Naive thymus-derived CD8-positive, alpha-beta T cell (primary cell): ENCODE results near the gene HRH3. TPM values are rescaled to one million over a fixed set of nuclear protein-coding genes. Genes with fewer than 3 reads are reported as not detected.

Experiments
- ATAC-seq, 2 donors: fragments of 150-1000 bp; cut with Tn5 transposase in 1 of 2; sonication (Bioruptor Pico), chemical (Tn5 transposase) in 1 of 2; 1 replicate in 1 of 2; 2 replicates in 1 of 2; pipeline ENCODE4 v1.10.0; 2021; ENCODE audit warnings: mild to moderate bottlenecking in 2 of 2, moderate library complexity in 2 of 2
- POLR2A ChIA-PET: fragments of 350-600 bp; sonication (Branson Sonifier 250); formaldehyde crosslinking; loops from one replicate; lab custom pipeline; 2021; ENCODE audit warnings: antibody characterized with exemption; lab: Charles Lee
- DNase-seq, 10 donors: peaks; one replicate each; pipeline versions ENCODE4 v3.0.0 to v3.0.0-alpha.2; 2020 to 2022
- H3K27ac Mint-ChIP-seq, 10 donors: one replicate each; pipeline ENCODE4 v1.8.0; 2020 to 2022; ENCODE audit warnings: mild to moderate bottlenecking in 10 of 10, mixed read lengths in 10 of 10, moderate library complexity in 4 of 10, inconsistent platforms in 1 of 10
- H3K27me3 Mint-ChIP-seq, 5 donors: one replicate each; pipeline ENCODE4 v1.8.0; 2021 to 2022; ENCODE audit warnings: mixed read lengths in 5 of 5
- H3K36me3 Mint-ChIP-seq, 3 donors: one replicate each; pipeline ENCODE4 v1.8.0; 2020 to 2022; ENCODE audit warnings: mixed read lengths in 3 of 3, mild to moderate bottlenecking in 2 of 3, inconsistent platforms in 1 of 3
- H3K4me1 Mint-ChIP-seq, 4 donors: one replicate each; pipeline ENCODE4 v1.8.0; 2021 to 2022; ENCODE audit warnings: mixed read lengths in 4 of 4
- H3K4me3 Mint-ChIP-seq, 10 donors: one replicate each; pipeline ENCODE4 v1.8.0; 2020 to 2022; ENCODE audit warnings: mild to moderate bottlenecking in 10 of 10, mixed read lengths in 10 of 10, moderate library complexity in 6 of 10, inconsistent platforms in 1 of 10
- H3K9me3 Mint-ChIP-seq, 9 donors: one replicate each; pipeline ENCODE4 v1.8.0; 2020 to 2022; ENCODE audit warnings: mixed read lengths in 9 of 9, mild to moderate bottlenecking in 3 of 9, inconsistent platforms in 1 of 9, moderate library complexity in 1 of 9
- polyA plus RNA-seq, 3 donors: library from polyadenylated mRNA; unstranded; fragments of 300-500 nt; fragmentation: Illumina TruSeq; gene quantifications; one replicate each; pipeline ENCODE4 v1.2.3, GENCODE V29; 2021
- total RNA-seq, 8 experiments: library from RNA in 2 of 8; stranded (reverse) in 2 of 8; gene quantifications; one replicate each; pipeline ENCODE4 v1.2.3 and lab custom pipeline; 2021 to 2026

HRH3 gene
- not detected for total RNA-seq
- not detected for polyA plus RNA-seq
- total RNA-seq (lab: John Stamatoyannopoulos, UW), result 0 reads per million in 6 experiments

DNA sequence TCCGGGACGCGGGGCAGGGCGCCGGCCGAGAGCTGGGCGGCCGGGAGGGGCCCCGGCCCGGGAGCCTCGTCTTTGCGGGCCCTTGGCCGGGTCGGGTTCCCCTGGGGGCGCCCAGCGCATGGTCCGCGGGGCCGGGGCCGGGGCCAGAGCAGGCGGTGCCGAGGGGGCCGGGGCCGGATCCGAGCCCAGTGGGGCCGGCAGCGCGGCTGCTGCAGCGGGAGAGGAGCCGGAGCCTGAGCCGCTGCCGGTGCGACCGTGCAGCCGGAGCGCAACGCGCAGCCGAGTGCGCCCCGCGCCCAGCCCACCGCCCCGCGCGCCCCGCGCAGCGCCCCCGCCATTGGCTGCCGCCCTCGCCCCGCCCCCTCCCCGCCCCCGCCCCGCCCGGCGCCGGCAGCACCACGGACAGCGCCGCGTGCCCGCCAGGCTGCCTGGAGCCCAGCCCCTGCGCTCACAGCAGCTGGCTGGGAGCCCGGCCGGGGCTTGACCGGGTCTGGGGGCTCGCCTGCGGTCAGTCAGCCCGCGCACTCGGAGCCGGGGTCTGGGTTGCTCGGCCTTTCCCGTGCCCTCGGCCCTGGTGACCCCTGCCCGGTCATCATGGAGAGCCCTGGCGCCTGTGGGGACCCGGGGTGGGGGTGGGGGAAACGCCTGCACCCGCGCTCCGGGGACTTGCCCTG, at the start of gene HRH3:
TSS of gene HRH3 (minus strand) at position 287 of the 674 bp plus-strand sequence. CDS start 308 bp downstream, outside the sequence.
- H3K4me3 Mint-ChIP-seq, result peak within 1 kb of the TSS; percentile 31 to 75 (median 59)
- POLR2A ChIA-PET, result no interaction called here
- peak in 8 of 10 donors; percentile 17 to 63 (median 44) for DNase-seq
- peaks cover 6 to 71% (median 39%) of the 10 kb centered on the region in 5 donors for H3K27me3 Mint-ChIP-seq
- peak within 1 kb of the TSS in 1 of 10 donors; percentile 81 for H3K27ac Mint-ChIP-seq
- peaks cover 3 to 8% (median 4%) of the 10 kb centered on the region in 4 donors for H3K4me1 Mint-ChIP-seq
- H3K9me3 Mint-ChIP-seq, result no peaks in the 10 kb centered on the region
- ATAC-seq, result peak; percentile 82 to 88
- H3K36me3 Mint-ChIP-seq, result peaks cover 0 to 2% (median 0%) of the 10 kb centered on the region in 3 donors

DNA sequence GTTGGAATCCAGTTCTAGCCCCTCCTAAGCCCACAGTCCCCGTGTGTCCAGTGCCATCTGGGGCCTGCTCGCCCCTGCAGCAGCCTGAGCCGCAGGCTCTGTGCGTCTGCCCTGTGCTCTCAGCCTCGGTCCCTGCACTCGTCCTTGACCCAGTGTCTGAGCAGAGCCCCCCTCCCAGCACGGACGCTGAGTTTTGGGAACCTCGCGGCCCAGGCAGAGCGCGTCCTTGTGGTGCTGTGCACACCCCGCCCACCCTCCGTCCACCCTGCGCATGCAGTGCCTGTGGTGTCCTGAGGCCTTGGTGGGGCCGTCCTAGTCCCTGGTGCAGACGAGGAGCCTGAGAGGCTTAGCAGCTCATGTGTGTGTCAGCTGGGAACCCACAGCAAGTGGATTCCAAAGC, 49.8 kb upstream of the HRH3 start:
- no peak for ATAC-seq
- H3K27ac Mint-ChIP-seq, result peak overlapping the region in 2 of 10 donors; percentile 59 to 72
- no peaks in the 10 kb centered on the region for H3K27me3 Mint-ChIP-seq
- no peak for DNase-seq
- POLR2A ChIA-PET, result no interaction called here
- peaks cover 0 to 8% (median 2%) of the 10 kb centered on the region in 4 donors for H3K4me1 Mint-ChIP-seq
- H3K36me3 Mint-ChIP-seq, result peaks cover 0 to 58% (median 18%) of the 10 kb centered on the region in 3 donors
- no peak overlapping the region for H3K4me3 Mint-ChIP-seq
- no peaks in the 10 kb centered on the region for H3K9me3 Mint-ChIP-seq

DNA sequence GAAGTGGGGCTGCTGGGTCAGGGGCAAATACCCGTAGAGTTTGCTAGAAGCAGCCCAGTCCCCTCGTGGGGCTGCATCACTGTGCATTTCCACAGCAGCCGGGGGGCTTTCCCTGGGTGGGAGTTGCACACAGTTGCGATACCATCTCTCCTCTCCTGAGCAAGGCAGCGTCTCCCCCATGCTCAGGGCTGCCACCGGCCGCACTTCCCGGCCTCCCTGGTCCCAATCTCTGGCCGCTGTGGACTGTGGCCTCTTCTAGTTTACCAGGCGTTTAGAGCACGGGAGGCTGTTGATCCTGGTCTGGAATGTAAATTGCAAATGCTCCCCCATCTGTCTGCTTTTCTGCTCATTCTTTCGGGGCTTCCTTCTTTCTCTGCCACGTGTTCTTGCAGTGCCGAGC, 49.3 kb upstream of the HRH3 start:
- H3K27me3 Mint-ChIP-seq, result no peaks in the 10 kb centered on the region
- no peak overlapping the region for H3K4me3 Mint-ChIP-seq
- H3K36me3 Mint-ChIP-seq, result peaks cover 0 to 58% (median 21%) of the 10 kb centered on the region in 3 donors
- peak overlapping the region in 3 of 10 donors; percentile 33 to 72 (median 59) for H3K27ac Mint-ChIP-seq
- POLR2A ChIA-PET, result no interaction called here
- H3K9me3 Mint-ChIP-seq, result no peaks in the 10 kb centered on the region
- ATAC-seq (no peak), DNase-seq (no peak)
- peaks cover 0 to 8% (median 2%) of the 10 kb centered on the region in 4 donors for H3K4me1 Mint-ChIP-seq

DNA sequence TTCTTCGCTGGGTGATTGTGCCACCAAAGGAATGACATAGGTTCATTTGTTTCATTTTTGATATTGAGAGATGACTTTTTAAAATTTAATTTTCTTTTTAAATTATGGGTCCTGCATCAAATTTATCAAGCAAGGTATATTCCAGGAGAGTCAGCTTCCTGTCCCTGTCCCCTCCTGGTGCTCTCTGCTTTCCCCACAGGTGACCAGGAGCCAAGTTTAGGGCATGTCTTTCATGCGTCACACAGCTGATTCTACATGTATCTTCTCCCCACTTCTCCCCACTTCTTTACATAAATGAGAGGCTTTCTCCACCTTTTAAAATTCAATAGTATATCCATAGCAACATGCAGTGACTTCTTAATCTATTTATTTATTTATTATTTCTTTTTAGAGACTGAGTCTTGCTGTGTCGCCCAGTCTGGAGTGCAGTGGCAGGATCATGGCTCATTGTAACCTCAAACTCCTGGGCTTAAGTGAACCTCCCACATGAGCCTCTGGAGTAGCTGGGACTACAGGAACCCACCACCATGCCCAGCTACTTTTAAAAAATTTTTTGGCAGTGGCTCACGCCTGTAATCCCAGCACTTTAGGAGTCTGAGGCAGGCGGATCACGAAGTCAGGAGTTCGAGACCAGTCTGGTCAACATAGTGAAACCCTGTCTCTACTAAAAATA, 48.3 kb upstream of the HRH3 start:
- no peak for DNase-seq
- POLR2A ChIA-PET, result no interaction called here
- ATAC-seq, result no peak
- H3K27me3 Mint-ChIP-seq, result no peaks in the 10 kb centered on the region
- peaks cover 0 to 5% (median 2%) of the 10 kb centered on the region in 4 donors for H3K4me1 Mint-ChIP-seq
- H3K9me3 Mint-ChIP-seq, result no peaks in the 10 kb centered on the region
- no peak overlapping the region for H3K4me3 Mint-ChIP-seq
- H3K36me3 Mint-ChIP-seq, result peaks cover 0 to 57% (median 22%) of the 10 kb centered on the region in 3 donors
- H3K27ac Mint-ChIP-seq, result no peak overlapping the region

DNA sequence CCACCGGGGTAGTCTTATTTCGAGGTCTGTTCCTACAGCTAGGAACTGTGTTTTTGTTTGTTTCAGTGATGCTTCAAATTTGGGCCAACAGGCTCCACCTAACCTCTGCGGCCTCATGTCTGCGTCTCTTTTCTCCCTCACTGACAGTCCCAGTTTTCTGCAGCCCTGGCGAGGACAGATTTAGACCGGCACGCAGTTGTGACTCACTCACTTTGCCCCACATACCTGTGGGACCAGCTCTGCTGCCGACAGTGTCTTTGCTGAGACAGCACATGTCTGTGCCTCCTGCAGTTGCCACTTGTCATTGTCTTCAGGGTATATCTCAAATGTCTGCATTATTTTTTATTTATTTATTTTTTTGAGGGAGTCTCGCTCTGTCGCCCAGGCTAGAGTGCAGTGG, 47.5 kb upstream of the HRH3 start:
- Mint-ChIP-seq H3K4me1 (peaks cover 0 to 5% (median 2%) of the 10 kb centered on the region in 4 donors), H3K9me3 (no peaks in the 10 kb centered on the region), H3K27ac (peak overlapping the region in 1 of 10 donors; percentile 13), H3K4me3 (no peak overlapping the region), H3K27me3 (no peaks in the 10 kb centered on the region), H3K36me3 (peaks cover 0 to 56% (median 17%) of the 10 kb centered on the region in 3 donors)
- ATAC-seq (no peak), DNase-seq (no peak)
- POLR2A ChIA-PET, result no interaction called here

DNA sequence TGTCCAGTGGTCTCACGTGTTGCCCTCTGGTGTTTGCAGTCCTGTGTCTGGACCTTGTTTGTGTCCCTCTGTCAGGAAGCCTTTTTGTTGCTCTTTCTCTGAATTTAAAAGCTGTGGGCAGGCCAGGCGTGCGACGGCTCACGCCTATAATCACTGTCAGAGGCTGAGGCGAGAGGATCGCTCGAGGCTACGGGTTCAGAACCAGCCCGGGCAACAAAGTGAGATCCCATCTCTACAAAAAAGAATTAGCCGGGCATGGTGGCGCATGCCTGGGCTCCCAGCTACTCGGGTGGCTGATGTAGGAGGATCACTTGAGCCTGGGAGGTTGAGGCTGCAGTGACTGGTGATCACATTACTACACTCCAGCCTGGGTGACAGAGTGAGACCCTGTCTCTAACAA, 46.8 kb upstream of the HRH3 start:
- POLR2A ChIA-PET, result no interaction called here
- Mint-ChIP-seq H3K36me3 (peaks cover 0 to 59% (median 19%) of the 10 kb centered on the region in 3 donors), H3K4me1 (peaks cover 0 to 5% (median 2%) of the 10 kb centered on the region in 4 donors), H3K4me3 (no peak overlapping the region), H3K9me3 (no peaks in the 10 kb centered on the region), H3K27ac (peak overlapping the region in 1 of 10 donors; percentile 13), H3K27me3 (no peaks in the 10 kb centered on the region)
- no peak for DNase-seq
- ATAC-seq, result no peak

DNA sequence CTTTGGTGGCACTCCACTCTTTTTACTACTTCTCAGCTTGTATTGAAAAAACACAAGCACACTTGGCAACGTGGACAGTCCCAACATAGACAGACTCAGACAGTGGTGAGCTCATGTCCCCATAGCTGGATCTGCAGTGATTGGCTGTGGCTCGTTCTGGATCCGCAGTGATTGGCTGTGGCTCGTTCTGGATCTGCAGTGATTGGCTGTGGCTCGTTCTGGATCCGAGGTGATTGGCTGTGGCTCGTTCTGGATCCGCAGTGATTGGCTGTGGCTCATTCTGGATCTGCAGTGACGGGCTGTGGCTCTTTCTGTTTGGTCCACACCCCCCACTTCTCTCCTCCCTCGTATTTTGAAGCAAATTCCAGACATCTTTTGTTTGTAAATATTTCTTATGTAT, 46.3 kb upstream of the HRH3 start:
- Mint-ChIP-seq H3K9me3 (no peaks in the 10 kb centered on the region), H3K4me1 (peaks cover 0 to 5% (median 2%) of the 10 kb centered on the region in 4 donors), H3K27ac (peak overlapping the region in 1 of 10 donors; percentile 34), H3K36me3 (peaks cover 0 to 61% (median 21%) of the 10 kb centered on the region in 3 donors), H3K4me3 (no peak overlapping the region), H3K27me3 (no peaks in the 10 kb centered on the region)
- DNase-seq (no peak), ATAC-seq (no peak)
- POLR2A ChIA-PET, result no interaction called here

DNA sequence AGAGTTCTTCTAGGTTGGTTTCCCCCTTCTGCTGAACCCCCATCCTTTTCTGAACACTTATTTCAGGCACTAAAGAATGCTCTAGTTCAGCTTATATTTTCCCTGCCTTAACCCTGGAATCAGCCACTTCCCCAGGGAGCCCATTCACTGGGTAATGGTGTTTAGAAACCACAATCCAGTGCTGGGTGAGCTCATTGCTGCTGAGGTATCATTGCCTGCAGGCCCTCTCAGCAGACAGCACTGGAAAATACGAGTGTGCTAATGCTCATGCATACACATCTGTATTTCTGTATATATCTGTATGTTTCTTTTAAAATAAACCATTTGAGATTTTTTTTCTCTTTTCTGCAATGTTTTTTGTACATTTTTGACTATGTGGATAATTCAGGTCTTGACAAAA, 45.3 kb upstream of the HRH3 start:
- Mint-ChIP-seq H3K27ac (peak overlapping the region in 3 of 10 donors; percentile 27 to 44 (median 34)), H3K36me3 (peaks cover 0 to 66% (median 22%) of the 10 kb centered on the region in 3 donors), H3K4me3 (no peak overlapping the region), H3K9me3 (no peaks in the 10 kb centered on the region), H3K4me1 (peaks cover 0 to 5% (median 1%) of the 10 kb centered on the region in 4 donors), H3K27me3 (no peaks in the 10 kb centered on the region)
- POLR2A ChIA-PET, result no interaction called here
- ATAC-seq, result no peak
- DNase-seq, result no peak

DNA sequence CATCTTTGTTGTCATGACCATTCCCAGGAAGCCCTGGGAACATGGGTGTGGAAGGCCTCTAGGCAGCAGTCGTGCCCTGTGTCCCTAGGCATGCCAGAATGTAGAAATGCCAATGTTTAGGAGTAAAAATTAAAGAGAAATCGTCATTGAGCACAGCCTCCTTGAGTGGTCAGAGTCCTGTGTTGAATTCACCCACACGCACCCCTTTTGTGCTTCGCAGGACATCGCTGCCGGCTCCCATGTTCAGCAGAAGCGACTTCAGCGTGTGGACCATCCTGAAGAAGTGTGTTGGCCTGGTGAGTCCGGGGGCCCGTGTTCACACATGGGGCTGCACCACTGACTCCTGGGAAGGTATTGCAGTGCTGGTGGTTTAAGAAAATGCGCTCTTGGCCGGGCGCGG, 43.3 kb upstream of the HRH3 start:
- Mint-ChIP-seq H3K9me3 (no peaks in the 10 kb centered on the region), H3K36me3 (peaks cover 0 to 79% (median 22%) of the 10 kb centered on the region in 3 donors), H3K27ac (peak overlapping the region in 1 of 10 donors; percentile 78), H3K4me1 (peaks cover 0 to 5% (median 1%) of the 10 kb centered on the region in 4 donors), H3K27me3 (no peaks in the 10 kb centered on the region), H3K4me3 (no peak overlapping the region)
- POLR2A ChIA-PET, result no interaction called here
- ATAC-seq (no peak), DNase-seq (no peak)

DNA sequence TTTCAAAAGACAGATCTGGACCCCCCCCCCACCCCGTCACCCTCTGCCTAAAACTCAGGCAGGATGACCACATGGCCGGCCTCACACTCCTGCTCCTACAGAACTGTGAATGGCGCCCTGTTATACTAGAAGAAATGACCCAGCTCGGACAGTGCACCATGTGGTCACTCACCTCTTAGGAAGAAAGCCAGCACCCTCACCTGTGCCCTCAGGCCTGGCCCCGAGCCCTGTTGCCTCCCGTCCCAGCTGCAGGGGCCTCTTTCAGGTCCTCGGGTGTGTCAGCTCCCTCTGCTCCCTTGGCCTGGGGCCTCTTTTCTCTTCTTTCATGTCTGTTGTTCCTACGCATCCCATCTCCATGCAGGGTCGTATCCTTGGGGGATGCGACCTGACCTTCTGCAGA, 42.0 kb upstream of the HRH3 start:
- POLR2A ChIA-PET, result no interaction called here
- H3K9me3 Mint-ChIP-seq, result no peaks in the 10 kb centered on the region
- H3K27me3 Mint-ChIP-seq, result no peaks in the 10 kb centered on the region
- peak overlapping the region in 1 of 10 donors; percentile 59 for H3K27ac Mint-ChIP-seq
- peaks cover 0 to 87% (median 22%) of the 10 kb centered on the region in 3 donors for H3K36me3 Mint-ChIP-seq
- no peak overlapping the region for H3K4me3 Mint-ChIP-seq
- DNase-seq, result no peak
- no peak for ATAC-seq
- H3K4me1 Mint-ChIP-seq, result peaks cover 0 to 3% (median 1%) of the 10 kb centered on the region in 4 donors

DNA sequence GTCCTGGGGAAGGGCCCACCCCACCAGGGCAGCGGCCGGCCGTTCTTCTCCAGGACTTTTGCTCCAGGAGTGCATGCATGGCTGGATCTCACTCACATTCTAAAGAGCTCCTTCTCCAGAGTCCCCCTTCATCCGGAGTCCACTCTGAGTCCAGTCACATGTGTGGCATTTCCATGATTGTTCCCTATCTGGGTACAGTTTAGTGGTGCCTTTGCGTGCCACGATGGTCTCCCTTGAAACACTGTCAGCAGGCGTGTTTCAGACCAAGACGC, 39.2 kb upstream of the HRH3 start:
- POLR2A ChIA-PET, result no interaction called here
- no peak for DNase-seq
- Mint-ChIP-seq H3K4me3 (no peak overlapping the region), H3K27ac (peak overlapping the region in 1 of 10 donors; percentile 73), H3K4me1 (peaks cover 4 to 13% (median 4%) of the 10 kb centered on the region in 4 donors), H3K36me3 (peaks cover 0 to 83% (median 7%) of the 10 kb centered on the region in 3 donors), H3K27me3 (no peaks in the 10 kb centered on the region), H3K9me3 (no peaks in the 10 kb centered on the region)
- no peak for ATAC-seq

DNA sequence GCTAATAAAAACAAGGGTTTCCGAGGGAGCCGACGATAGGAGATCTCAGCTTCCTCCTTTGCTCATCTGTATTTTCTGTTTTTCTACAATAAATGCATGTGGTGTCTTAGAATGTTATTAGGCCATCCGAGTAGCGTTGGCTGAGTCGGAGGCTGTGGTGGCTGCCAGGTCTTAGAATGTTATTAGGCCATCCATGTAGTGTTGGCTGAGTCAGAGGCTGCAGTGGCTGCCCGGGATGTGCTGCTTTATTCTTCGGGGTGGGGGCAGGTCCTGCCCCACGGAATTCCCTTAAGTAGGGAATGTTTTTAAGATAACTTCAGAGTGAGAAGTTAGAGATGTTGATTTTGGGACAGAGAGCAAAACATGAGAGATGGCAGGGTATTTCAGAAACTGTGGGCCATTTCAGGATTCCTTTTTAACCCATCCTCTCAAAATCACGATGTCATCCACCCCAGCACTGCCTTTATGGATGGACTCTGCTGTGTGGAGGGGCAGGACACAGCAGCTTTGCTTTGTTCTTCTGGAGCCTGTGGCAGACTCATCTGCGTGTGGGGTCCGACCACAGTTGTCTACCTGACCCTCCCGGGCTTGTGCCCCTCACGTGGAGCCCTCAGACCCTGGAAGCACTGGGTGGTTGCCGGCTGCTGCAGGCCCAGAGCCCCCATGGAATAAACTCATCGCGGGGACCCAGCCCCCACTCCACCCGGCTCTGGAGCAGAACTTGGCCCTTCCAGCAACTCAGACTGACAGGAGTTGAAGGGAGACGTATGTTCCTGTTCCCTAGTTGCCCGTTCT, 38.6 kb upstream of the HRH3 start:
- no peaks in the 10 kb centered on the region for H3K27me3 Mint-ChIP-seq

More for the DNA sequence above, 38.6 kb upstream of the HRH3 start:
- Mint-ChIP-seq H3K27ac (peak overlapping the region in 1 of 10 donors; percentile 73), H3K9me3 (no peaks in the 10 kb centered on the region), H3K4me3 (no peak overlapping the region), H3K36me3 (peaks cover 0 to 79% (median 5%) of the 10 kb centered on the region in 3 donors), H3K4me1 (peaks cover 4 to 16% (median 7%) of the 10 kb centered on the region in 4 donors)
- DNase-seq (no peak), ATAC-seq (no peak)
- POLR2A ChIA-PET, result no interaction called here
